Measurements from ENCODE around the gene FGF11. TPM values are rescaled to one million over a fixed set of nuclear protein-coding genes. Genes with fewer than 3 reads are reported as not detected.

The FGF11 gene
- polyA plus RNA-seq, 4 donors: 0.61 to 0.86 TPM; not detected in 2

GRCh38 chr17:7486181-7486580 is 46.9 kb downstream of the FGF11 start:
- H3K36me3 ChIP-seq (ENCODE audit: control insufficient read depth in 3 of 3, insufficient read depth in 2 of 3, low read depth in 1 of 3, low read length in 3 of 3): peaks cover 0 to 22% (median 3%) of the 10 kb centered on the region in 3 donors
- DNase-seq (peak in 1 of 2 donors; percentile 31), FAIRE-seq (no peak)
- 27 to 34% (median 34%) methylated on average over 3 of the region's 3 CpGs for WGBS, 3 donors
- H3K27ac ChIP-seq (ENCODE audit: low read depth in 1 of 3, low read length in 2 of 3): peak overlapping the region in 2 of 3 donors; percentile 38 to 63
- H3K9me3 ChIP-seq (ENCODE audit: control insufficient read depth in 2 of 2, insufficient read depth in 1 of 2, low read depth in 1 of 2, low read length in 1 of 2): no peaks in the 10 kb centered on the region
- no peaks in the 10 kb centered on the region for H3K27me3 ChIP-seq (ENCODE audit: control insufficient read depth in 3 of 3, insufficient read depth in 3 of 3, low read length in 3 of 3)
- peaks cover 6 to 56% (median 7%) of the 10 kb centered on the region in 3 donors for H3K4me1 ChIP-seq (ENCODE audit: control insufficient read depth in 3 of 3, insufficient read depth in 2 of 3, low read depth in 1 of 3, low read length in 2 of 3)
- H3K4me3 ChIP-seq (ENCODE audit: low read depth in 1 of 3, low read length in 3 of 3): peak overlapping the region in 2 of 3 donors; percentile 83 to 94

- no peak overlapping the region for H3K4me3 ChIP-seq (ENCODE audit: low read depth in 1 of 3, low read length in 3 of 3)
- H3K27me3 ChIP-seq (ENCODE audit: control insufficient read depth in 3 of 3, insufficient read depth in 3 of 3, low read length in 3 of 3): no peaks in the 10 kb centered on the region
- H3K9me3 ChIP-seq (ENCODE audit: control insufficient read depth in 2 of 2, insufficient read depth in 1 of 2, low read depth in 1 of 2, low read length in 1 of 2): no peaks in the 10 kb centered on the region
- WGBS, 3 donors: 70 to 80% (median 76%) methylated on average over 8 of the region's 8 CpGs
- DNase-seq (no peak), FAIRE-seq (no peak)
- H3K4me1 ChIP-seq (ENCODE audit: control insufficient read depth in 3 of 3, insufficient read depth in 2 of 3, low read depth in 1 of 3, low read length in 2 of 3): peaks cover 10 to 40% (median 16%) of the 10 kb centered on the region in 3 donors
- peaks cover 0 to 45% (median 8%) of the 10 kb centered on the region in 3 donors for H3K36me3 ChIP-seq (ENCODE audit: control insufficient read depth in 3 of 3, insufficient read depth in 2 of 3, low read depth in 1 of 3, low read length in 3 of 3)
- H3K27ac ChIP-seq (ENCODE audit: low read depth in 1 of 3, low read length in 2 of 3): no peak overlapping the region
These were observed 50.8 kb downstream of the FGF11 start for GRCh38 chr17:7490144-7490543.

DNA sequence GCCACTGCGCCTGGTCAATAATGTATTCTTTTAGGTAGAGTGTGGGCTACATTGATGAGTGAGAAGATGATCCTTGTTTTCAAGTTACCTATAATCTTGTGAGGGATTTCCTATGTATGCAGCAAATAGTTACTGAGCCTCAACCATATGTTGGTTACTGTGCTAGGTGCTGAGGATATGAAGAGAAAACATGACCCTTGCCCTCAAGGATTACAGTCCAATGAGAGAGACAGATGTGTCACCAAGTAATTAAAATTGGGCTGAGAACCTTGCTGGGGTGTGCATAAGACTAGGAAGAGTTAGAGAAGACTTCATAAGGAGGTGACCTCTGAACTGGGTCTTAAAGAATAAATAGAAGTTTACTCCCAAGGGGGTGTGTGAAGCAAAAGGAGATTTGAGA is 52.3 kb downstream of the FGF11 start:
- no peak for FAIRE-seq
- H3K27ac ChIP-seq (ENCODE audit: low read depth in 1 of 3, low read length in 2 of 3): peak overlapping the region in 2 of 3 donors; percentile 37 to 48
- peaks cover 10 to 31% (median 16%) of the 10 kb centered on the region in 3 donors for H3K4me1 ChIP-seq (ENCODE audit: control insufficient read depth in 3 of 3, insufficient read depth in 2 of 3, low read depth in 1 of 3, low read length in 2 of 3)
- no peak overlapping the region for H3K4me3 ChIP-seq (ENCODE audit: low read depth in 1 of 3, low read length in 3 of 3)
- no peaks in the 10 kb centered on the region for H3K9me3 ChIP-seq (ENCODE audit: control insufficient read depth in 2 of 2, insufficient read depth in 1 of 2, low read depth in 1 of 2, low read length in 1 of 2)
- 83 to 97% (median 89%) methylated on average over 1 of the region's 1 CpG for WGBS, 3 donors
- peaks cover 6 to 57% (median 12%) of the 10 kb centered on the region in 3 donors for H3K36me3 ChIP-seq (ENCODE audit: control insufficient read depth in 3 of 3, insufficient read depth in 2 of 3, low read depth in 1 of 3, low read length in 3 of 3)
- no peaks in the 10 kb centered on the region for H3K27me3 ChIP-seq (ENCODE audit: control insufficient read depth in 3 of 3, insufficient read depth in 3 of 3, low read length in 3 of 3)
- peak; percentile 79 to 93 for DNase-seq

GRCh38 chr17:7493941-7494340 is 54.6 kb downstream of the FGF11 start:
- H3K27me3 ChIP-seq (ENCODE audit: control insufficient read depth in 3 of 3, insufficient read depth in 3 of 3, low read length in 3 of 3): no peaks in the 10 kb centered on the region
- no peak overlapping the region for H3K4me3 ChIP-seq (ENCODE audit: low read depth in 1 of 3, low read length in 3 of 3)
- peaks cover 11 to 70% (median 19%) of the 10 kb centered on the region in 3 donors for H3K36me3 ChIP-seq (ENCODE audit: control insufficient read depth in 3 of 3, insufficient read depth in 2 of 3, low read depth in 1 of 3, low read length in 3 of 3)
- H3K4me1 ChIP-seq (ENCODE audit: control insufficient read depth in 3 of 3, insufficient read depth in 2 of 3, low read depth in 1 of 3, low read length in 2 of 3): peaks cover 5 to 19% (median 12%) of the 10 kb centered on the region in 3 donors
- FAIRE-seq (no peak), DNase-seq (peak in 1 of 2 donors; percentile 79)
- H3K27ac ChIP-seq (ENCODE audit: low read depth in 1 of 3, low read length in 2 of 3): no peak overlapping the region
- 37 to 76% (median 44%) methylated on average over 3 of the region's 3 CpGs for WGBS, 3 donors
- H3K9me3 ChIP-seq (ENCODE audit: control insufficient read depth in 2 of 2, insufficient read depth in 1 of 2, low read depth in 1 of 2, low read length in 1 of 2): no peaks in the 10 kb centered on the region

Other genes starting within 250 kb of the FGF11 start
- 1 to 10 TPM in 3 of 4 donors, under 1 TPM in 1; 0.67 to 9.2 (median 4.2) TPM for gene DLG4, start 219.7 kb upstream of the FGF11 start, polyA plus RNA-seq
- gene ACADVL, start 219.6 kb upstream of the FGF11 start, polyA plus RNA-seq: 1,000 to 10,000 TPM in 2 of 4 donors, 100 to 1,000 TPM in 2; 424 to 2,630 (median 1,444) TPM
- 10 to 100 TPM in 3 of 4 donors, 1 to 10 TPM in 1; 8.1 to 44.4 (median 16.0) TPM for gene DVL2, start 205.0 kb upstream of the FGF11 start, polyA plus RNA-seq
- gene PHF23, start 200.1 kb upstream of the FGF11 start, polyA plus RNA-seq: 10 to 100 TPM; 26.4 to 44.3 (median 36.0) TPM
- 1,000 to 10,000 TPM in 1 of 4 donors, 100 to 1,000 TPM in 3; 541 to 1,100 (median 797) TPM for gene GABARAP, start 197.1 kb upstream of the FGF11 start, polyA plus RNA-seq
- 100 to 1,000 TPM in 2 of 4 donors, 10 to 100 TPM in 2; 70.0 to 132 (median 89.3) TPM for gene CTDNEP1, start 187.8 kb upstream of the FGF11 start, polyA plus RNA-seq
- gene ELP5, start 187.3 kb upstream of the FGF11 start, polyA plus RNA-seq: 10 to 100 TPM; 31.3 to 84.6 (median 45.4) TPM
- 100 to 1,000 TPM; 309 to 561 (median 332) TPM for gene CLDN7, start 177.0 kb upstream of the FGF11 start, polyA plus RNA-seq
- 1 to 10 TPM in 2 of 4 donors, under 1 TPM in 2; 0.31 to 5.0 (median 1.2) TPM for gene SLC2A4, start 157.8 kb upstream of the FGF11 start, polyA plus RNA-seq
- gene YBX2, start 144.9 kb upstream of the FGF11 start, polyA plus RNA-seq: 10 to 100 TPM in 2 of 4 donors, 1 to 10 TPM in 2; 4.0 to 49.6 (median 11.1) TPM
- 100 to 1,000 TPM; 238 to 606 (median 340) TPM for gene EIF5A, start 131.9 kb upstream of the FGF11 start, polyA plus RNA-seq
- gene GPS2, start 124.2 kb upstream of the FGF11 start, polyA plus RNA-seq: 100 to 1,000 TPM in 2 of 4 donors, 10 to 100 TPM in 2; 48.3 to 152 (median 86.3) TPM
- 10 to 100 TPM; 14.3 to 36.9 (median 22.7) TPM for gene NEURL4, start 110.2 kb upstream of the FGF11 start, polyA plus RNA-seq
- gene ACAP1, start 103.0 kb upstream of the FGF11 start, polyA plus RNA-seq: 10 to 100 TPM in 1 of 4 donors, 1 to 10 TPM in 3; 3.8 to 43.5 (median 8.5) TPM
- gene KCTD11, start 87.3 kb upstream of the FGF11 start, polyA plus RNA-seq: 1 to 10 TPM; 6.0 to 8.6 (median 7.9) TPM
- not detected for gene TMEM95, start 84.4 kb upstream of the FGF11 start, polyA plus RNA-seq
- 10 to 100 TPM in 2 of 4 donors, 1 to 10 TPM in 2; 8.8 to 16.3 (median 10.7) TPM for gene TNK1, start 58.4 kb upstream of the FGF11 start, polyA plus RNA-seq
- 10 to 100 TPM in 3 of 4 donors, 1 to 10 TPM in 1; 6.3 to 18.0 (median 13.6) TPM for gene PLSCR3, start 45.0 kb upstream of the FGF11 start, polyA plus RNA-seq
- gene TMEM256, start 35.4 kb upstream of the FGF11 start, polyA plus RNA-seq: 100 to 1,000 TPM; 193 to 771 (median 385) TPM
- 1 to 10 TPM in 2 of 4 donors, under 1 TPM in 2; 0.22 to 6.1 (median 2.6) TPM for gene NLGN2, start 31.7 kb upstream of the FGF11 start, polyA plus RNA-seq
- gene SPEM1, start 19.2 kb upstream of the FGF11 start, polyA plus RNA-seq: not detected
- gene SPEM2, start 13.9 kb upstream of the FGF11 start, polyA plus RNA-seq: not detected
- not detected for gene SPEM3, start 10.7 kb upstream of the FGF11 start, polyA plus RNA-seq
- 10 to 100 TPM in 2 of 4 donors, 1 to 10 TPM in 2; 9.3 to 14.9 (median 10.2) TPM for gene TMEM102, start 4.1 kb upstream of the FGF11 start, polyA plus RNA-seq
- gene CHRNB1, start 5.5 kb downstream of the FGF11 start, polyA plus RNA-seq: 10 to 100 TPM in 3 of 4 donors, 1 to 10 TPM in 1; 8.4 to 11.9 (median 10.4) TPM
- 10 to 100 TPM in 2 of 4 donors, 1 to 10 TPM in 2; 7.6 to 76.4 (median 12.4) TPM for gene ZBTB4, start 40.1 kb downstream of the FGF11 start, polyA plus RNA-seq
- under 1 TPM in 1 of 4 donors, not detected in 3; 0.49 TPM for gene SLC35G6, start 41.9 kb downstream of the FGF11 start, polyA plus RNA-seq
- 100 to 1,000 TPM in 1 of 4 donors, 10 to 100 TPM in 2, 1 to 10 TPM in 1; 10.0 to 104 (median 20.8) TPM for gene POLR2A, start 44.9 kb downstream of the FGF11 start, polyA plus RNA-seq
- 10 to 100 TPM in 3 of 4 donors, 1 to 10 TPM in 1; 8.1 to 31.1 (median 22.1) TPM for gene TNFSF12, start 109.5 kb downstream of the FGF11 start, polyA plus RNA-seq
- gene TNFSF13, start 119.2 kb downstream of the FGF11 start, polyA plus RNA-seq: 100 to 1,000 TPM in 1 of 4 donors, 10 to 100 TPM in 3; 23.0 to 107 (median 28.5) TPM
- 10 to 100 TPM; 39.8 to 66.7 (median 53.3) TPM for gene SENP3, start 122.4 kb downstream of the FGF11 start, polyA plus RNA-seq
- 100 to 1,000 TPM in 3 of 4 donors, 10 to 100 TPM in 1; 60.2 to 708 (median 171) TPM for gene CD68, start 140.1 kb downstream of the FGF11 start, polyA plus RNA-seq
- gene MPDU1, start 144.3 kb downstream of the FGF11 start, polyA plus RNA-seq: 100 to 1,000 TPM in 2 of 4 donors, 10 to 100 TPM in 2; 69.7 to 126 (median 96.4) TPM
- gene SOX15, start 150.6 kb downstream of the FGF11 start, polyA plus RNA-seq: 1 to 10 TPM in 2 of 4 donors, not detected in 2; 1.2 to 1.3 TPM
- 10 to 100 TPM; 25.1 to 41.1 (median 30.9) TPM for gene FXR2, start 175.4 kb downstream of the FGF11 start, polyA plus RNA-seq
- gene SAT2, start 188.3 kb downstream of the FGF11 start, polyA plus RNA-seq: 1,000 to 10,000 TPM in 2 of 4 donors, 100 to 1,000 TPM in 2; 204 to 1,210 (median 689) TPM
- gene SHBG, start 190.6 kb downstream of the FGF11 start, polyA plus RNA-seq: 10 to 100 TPM in 3 of 4 donors, 1 to 10 TPM in 1; 2.6 to 38.8 (median 20.6) TPM
- 1 to 10 TPM in 2 of 4 donors, not detected in 2; 1.1 to 1.9 TPM for gene ATP1B2, start 211.4 kb downstream of the FGF11 start, polyA plus RNA-seq
- 10 to 100 TPM in 2 of 4 donors, 1 to 10 TPM in 2; 8.7 to 51.8 (median 26.3) TPM for gene TP53, start 248.0 kb downstream of the FGF11 start, polyA plus RNA-seq
- gene WRAP53, start 249.0 kb downstream of the FGF11 start, polyA plus RNA-seq: 10 to 100 TPM in 3 of 4 donors, 1 to 10 TPM in 1; 7.1 to 17.7 (median 11.2) TPM

Measured in small intestine (tissue), 7 donors.